ENCODE measurements around the gene SLC38A3.

Gene SLC38A3

GRCh38 chr3:50164984-50165909, 39.8 kb upstream of the SLC38A3 start:
- CTCF ChIA-PET, result no interaction called here
- TF ChIP-seq CTCF (conservative IDR thresholded peaks at IDR 0.05; ENCODE audit: low read depth), result no peak
- POLR2A ChIA-PET (ENCODE audit: low non-redundant PET), result no interaction called here
- DNase-seq (ENCODE audit: low spot score), result no peak
- peak overlapping the region; percentile 99 for H3K27ac ChIP-seq

- DNase-seq (ENCODE audit: low spot score), result no peak
- no peak for TF ChIP-seq CTCF (conservative IDR thresholded peaks at IDR 0.05; ENCODE audit: low read depth)
- POLR2A ChIA-PET (ENCODE audit: low non-redundant PET), result no interaction called here
- peak overlapping the region; percentile 99 for H3K27ac ChIP-seq
- CTCF ChIA-PET, result no interaction called here
Observed at GRCh38 chr3:50165910-50166538, 39.0 kb upstream of the SLC38A3 start.

- peak overlapping the region; percentile 99 for H3K27ac ChIP-seq
- DNase-seq (ENCODE audit: low spot score), result no peak
- no peak for TF ChIP-seq CTCF (conservative IDR thresholded peaks at IDR 0.05; ENCODE audit: low read depth)
- POLR2A ChIA-PET (ENCODE audit: low non-redundant PET), result no interaction called here
- CTCF ChIA-PET, result no interaction called here
Observed at GRCh38 chr3:50166620-50167019, 38.5 kb upstream of the SLC38A3 start.

- ChIA-PET CTCF (interaction anchor here (0.7 kb wide), 1 partner anchor 30 kb away, joined by 3 read pairs; no protein-coding TSS in a partner anchor), POLR2A (ENCODE audit: low non-redundant PET) (no interaction called here)
- H3K27ac ChIP-seq, result peak overlapping the region; percentile 99
- no peak for TF ChIP-seq CTCF (conservative IDR thresholded peaks at IDR 0.05; ENCODE audit: low read depth)
- DNase-seq (ENCODE audit: low spot score), result peak; percentile 70
Observed at GRCh38 chr3:50167069-50167840, 37.8 kb upstream of the SLC38A3 start.

GRCh38 chr3:50167841-50168209, 37.2 kb upstream of the SLC38A3 start:
- TF ChIP-seq CTCF (conservative IDR thresholded peaks at IDR 0.05; ENCODE audit: low read depth), result no peak
- H3K27ac ChIP-seq, result peak overlapping the region; percentile 99
- ChIA-PET CTCF (interaction anchor here (0.7 kb wide), 1 partner anchor 30 kb away, joined by 3 read pairs; no protein-coding TSS in a partner anchor), POLR2A (ENCODE audit: low non-redundant PET) (no interaction called here)
- DNase-seq (ENCODE audit: low spot score), result no peak

GRCh38 chr3:50168388-50168787, 36.7 kb upstream of the SLC38A3 start:
- TF ChIP-seq CTCF (conservative IDR thresholded peaks at IDR 0.05; ENCODE audit: low read depth), result no peak
- ChIA-PET CTCF (no interaction called here), POLR2A (ENCODE audit: low non-redundant PET) (no interaction called here)
- peak overlapping the region; percentile 99 for H3K27ac ChIP-seq
- no peak for DNase-seq (ENCODE audit: low spot score)

Measured in RWPE1 (cell line).